ENCODE results near the gene SLC22A3. TPM values are rescaled to one million over a fixed set of nuclear protein-coding genes. Genes with fewer than 3 reads are reported as not detected.
A peak's percentile ranks its signal among the peaks of the same experiment; 100 is the strongest.
"Not testable (repeated sequence)": the region's sequence is repeated elsewhere in the genome, so short reads cannot be mapped to it uniquely, and the experiment has no call there.

SLC22A3 gene
- total RNA-seq, 1 experiment from 2014 or later = not detected

DNA sequence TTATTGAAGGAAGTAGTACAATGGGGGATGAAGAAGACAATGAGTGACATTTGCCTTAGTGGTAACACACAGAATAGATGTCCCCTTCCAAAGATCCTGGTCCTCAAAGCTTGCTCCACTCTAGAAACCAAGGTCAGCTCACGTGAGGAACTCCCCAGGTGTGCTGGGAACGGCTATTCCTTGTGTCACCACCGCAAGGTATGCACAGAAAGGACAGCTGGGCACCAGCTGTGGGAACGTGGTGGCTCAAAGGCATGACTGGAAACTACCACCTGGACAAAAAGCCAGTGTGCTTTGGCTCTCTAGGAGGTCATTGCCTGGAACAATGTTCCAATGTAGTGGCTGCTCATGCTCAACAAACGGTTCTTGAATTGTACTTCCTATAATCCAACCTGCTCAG lies 94.0 kb downstream of the SLC22A3 start:
- DNase-seq (ENCODE audit: low spot score) = no peak

DNA sequence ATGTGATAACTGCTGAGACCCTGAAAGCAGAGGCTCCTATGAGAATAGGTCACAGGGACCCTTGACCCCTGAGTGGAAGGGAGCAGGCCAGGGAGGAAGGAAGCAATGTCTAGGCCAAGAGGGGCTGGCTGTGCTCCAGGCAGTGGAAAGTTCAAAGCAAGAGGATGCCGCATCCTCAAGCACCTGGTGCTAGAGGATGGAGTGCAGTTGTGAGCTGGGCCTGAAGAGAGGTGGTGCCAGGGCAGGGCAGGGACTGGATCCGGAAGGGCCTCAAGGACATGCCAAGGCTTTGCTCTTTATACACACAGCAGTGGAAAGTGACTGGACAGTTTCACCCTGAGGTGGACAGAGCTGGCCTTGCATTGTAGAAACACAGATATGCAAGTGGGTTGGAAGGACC lies 97.0 kb downstream of the SLC22A3 start:
- DNase-seq (ENCODE audit: low spot score) = no peak

DNA sequence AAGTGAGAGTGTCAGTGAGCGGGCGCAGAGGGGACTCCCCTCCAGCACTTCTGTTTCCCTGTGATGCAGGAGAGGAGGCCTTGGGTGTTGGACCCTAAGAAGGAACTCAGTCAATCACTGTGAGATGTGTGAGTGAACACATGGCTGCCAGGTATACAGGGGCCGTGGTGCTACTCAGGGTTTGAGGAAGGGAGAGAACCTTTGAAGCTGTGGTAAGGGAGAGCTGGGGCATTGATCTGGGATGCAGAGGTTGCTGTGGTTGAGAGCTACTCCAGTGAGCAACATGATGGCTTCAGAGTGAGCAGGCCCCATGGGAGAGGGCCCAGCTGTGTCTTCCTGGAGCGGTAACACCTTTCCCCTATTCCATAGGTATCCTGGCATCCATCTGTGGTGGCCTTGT lies 99.2 kb downstream of the SLC22A3 start:
- no peak for DNase-seq (ENCODE audit: low spot score)

DNA sequence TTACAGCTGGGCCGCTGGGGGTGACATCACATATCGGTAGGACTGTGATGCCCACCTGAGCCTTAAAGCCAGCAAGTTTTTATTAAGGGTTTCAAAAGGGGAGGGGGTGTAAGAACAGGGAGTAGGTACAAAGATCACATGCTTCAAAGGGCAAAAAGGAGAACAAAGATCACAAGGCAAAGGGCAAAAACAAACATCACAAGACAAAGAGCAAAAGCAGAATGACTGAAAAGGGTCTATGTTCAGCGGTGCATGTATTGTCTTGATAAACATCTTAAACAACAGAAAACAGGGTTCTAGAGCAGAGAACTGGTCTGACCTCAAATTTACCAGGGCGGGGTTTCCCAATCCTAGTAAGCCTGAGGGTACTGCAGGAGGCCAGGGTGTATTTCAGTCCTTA lies 101.6 kb downstream of the SLC22A3 start:
- DNase-seq (ENCODE audit: low spot score) = not testable (repeated sequence)

DNA sequence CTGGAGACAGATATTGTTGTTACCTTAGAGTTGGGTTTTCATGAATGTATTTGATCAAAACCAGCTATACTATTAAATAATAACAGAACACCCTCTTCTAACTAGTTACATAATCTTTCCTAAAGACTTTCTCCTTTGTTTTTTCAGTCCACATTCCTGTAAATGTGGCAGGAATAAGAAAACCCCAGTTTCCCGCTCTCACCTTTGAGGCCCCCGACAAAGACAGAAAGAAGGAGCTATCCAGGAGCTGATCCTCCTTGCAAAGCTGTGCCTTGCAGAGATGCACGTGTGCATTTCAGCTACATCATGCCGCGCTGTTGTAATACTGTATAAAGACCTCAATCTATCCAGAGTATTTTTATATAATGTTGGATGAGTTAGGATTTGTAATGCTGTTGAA lies 102.7 kb downstream of the SLC22A3 start:
- no peak for DNase-seq (ENCODE audit: low spot score)

DNA sequence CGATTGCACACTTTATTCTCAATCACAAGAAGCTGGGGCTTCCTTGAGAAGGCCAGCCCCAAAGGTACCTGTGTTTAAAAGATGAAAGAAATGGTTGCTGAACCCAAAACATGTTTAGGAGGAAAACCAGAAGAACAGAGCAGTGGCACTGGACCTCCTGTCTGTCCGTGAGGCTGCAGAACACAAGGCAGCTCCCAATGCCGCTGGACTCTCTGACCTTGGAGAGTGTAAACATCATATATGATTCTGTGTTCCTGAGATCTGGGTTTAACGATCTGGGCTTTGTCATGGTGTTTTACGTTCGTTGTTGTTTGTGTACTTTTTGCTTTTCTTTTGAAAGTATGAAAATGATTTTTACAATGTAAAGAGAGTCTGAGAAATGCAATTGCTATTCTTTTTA lies 106.1 kb downstream of the SLC22A3 start:
- no peak for DNase-seq (ENCODE audit: low spot score)

DNA sequence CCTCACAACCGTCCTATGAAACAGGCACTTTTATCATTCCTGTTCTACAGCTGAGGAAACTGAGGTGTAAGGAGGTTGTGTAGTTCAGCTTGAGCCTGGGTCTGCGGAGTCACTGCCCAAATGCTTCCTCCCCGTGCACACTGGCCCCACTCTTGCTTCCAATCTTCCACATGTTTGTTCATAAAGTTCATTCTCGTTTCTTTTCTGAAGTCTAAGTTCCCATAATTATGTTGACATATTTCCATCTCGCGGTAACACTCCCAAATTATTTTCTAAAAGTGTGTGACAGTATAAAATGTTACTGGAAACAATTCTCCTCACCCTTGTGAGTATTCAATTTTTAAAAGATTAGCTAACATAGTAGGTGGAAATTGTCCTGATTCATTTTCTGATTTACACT lies 106.9 kb downstream of the SLC22A3 start:
- no peak for DNase-seq (ENCODE audit: low spot score)

DNA sequence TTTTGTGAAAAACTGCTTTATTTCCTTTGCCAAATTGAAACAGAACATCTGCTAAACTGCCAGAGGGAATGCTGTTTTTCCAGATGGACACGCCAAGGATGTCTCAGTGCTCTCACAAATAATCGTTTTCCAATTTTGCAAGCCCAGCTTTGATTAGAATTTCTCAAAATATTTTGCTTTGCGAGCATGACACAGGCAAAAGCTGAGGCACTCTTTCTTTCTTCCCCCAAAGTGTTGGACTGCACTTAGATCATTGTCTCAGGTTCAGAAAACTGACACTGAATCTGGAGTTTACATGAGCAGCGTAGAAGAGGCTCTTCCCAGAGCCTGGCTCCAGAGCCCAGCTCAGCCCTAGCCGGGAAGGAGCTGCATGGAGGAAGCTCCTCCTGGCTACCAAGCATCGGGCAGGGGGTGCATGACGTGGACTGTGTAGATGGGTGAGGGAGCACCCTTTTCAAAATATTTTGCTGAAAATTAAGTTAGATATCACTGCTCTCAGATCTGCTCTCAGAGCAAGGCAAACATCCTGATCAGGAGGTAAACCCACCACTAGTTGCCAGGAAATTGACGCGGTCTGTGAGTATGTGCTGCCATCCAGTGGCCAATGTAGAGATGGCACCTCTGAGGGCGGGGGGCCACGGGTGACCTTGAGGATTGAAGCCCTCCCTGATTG lies 107.5 kb downstream of the SLC22A3 start:
- DNase-seq (ENCODE audit: low spot score) = peak; percentile 34

DNA sequence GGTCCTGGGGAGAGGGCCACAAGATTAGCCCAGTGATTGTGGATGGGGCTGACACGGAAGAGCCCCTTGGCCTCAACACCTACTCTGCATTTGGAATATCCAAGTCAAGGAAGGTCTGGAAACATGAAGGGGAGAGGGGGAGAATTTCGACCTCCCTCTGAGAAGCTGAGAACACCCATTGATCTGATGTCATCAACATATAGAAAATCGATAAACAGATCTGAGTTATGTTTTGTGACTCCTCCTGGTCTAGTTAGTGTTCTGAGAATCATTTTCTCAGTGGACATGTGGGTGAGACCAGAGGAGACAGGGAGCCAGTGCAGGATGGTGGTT lies 108.0 kb downstream of the SLC22A3 start:
- no peak for DNase-seq (ENCODE audit: low spot score)

DNA sequence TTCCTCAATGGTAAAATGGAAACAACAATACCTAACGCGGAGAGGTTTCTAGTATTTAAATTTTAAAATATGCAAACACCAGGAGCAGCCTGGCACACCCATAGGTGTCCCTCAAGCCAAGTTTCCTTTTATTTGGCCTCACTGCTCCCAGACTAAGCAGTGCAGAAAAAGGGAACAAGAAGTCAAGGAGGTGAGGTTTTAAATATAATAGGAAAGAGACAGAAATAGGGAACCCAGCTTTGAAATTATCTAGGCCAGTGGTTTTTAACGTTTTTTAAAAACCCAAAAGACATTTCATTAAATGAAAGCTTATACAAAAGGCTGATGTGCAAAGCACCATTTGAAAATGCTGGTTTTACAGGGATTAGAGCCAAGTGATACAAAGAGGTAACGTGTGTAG lies 109.6 kb downstream of the SLC22A3 start:
- no peak for DNase-seq (ENCODE audit: low spot score)

DNA sequence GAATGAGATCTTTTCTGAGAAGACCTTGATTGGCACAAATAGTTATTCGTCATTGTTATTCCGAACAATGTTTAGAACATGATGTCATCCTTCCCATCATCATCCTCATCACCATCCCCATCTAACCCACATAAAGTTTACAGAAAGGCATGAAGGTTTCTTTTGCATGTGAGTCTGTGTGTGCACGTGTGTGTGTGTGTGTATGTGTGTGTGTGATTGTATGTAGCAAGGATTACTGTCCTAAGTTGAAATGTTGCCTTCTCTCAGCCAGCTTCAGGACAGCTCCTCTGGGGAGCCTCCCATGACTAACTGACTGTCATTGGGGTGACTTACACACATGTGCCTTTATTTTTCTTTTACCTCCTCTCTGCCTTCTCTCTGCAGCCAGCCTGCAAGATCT lies 113.5 kb downstream of the SLC22A3 start:
- no peak for DNase-seq (ENCODE audit: low spot score)

DNA sequence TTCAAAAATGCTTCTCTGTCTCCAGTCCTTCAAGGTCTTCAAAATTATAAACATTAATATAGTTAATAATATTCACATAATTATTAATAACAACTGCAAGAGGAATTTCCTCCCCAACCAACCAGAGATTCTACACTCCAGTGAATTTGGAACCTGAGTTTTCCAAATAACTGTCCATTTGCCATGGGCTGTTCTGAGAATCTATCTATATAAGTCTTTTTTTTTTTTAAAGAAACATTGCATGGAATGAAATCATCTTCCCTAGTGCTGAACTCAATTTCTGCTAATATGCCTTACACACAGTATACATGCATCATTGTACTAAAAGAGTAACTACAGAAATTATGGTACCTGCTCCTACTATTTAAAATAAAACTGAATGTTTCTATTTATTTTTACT lies 113.9 kb downstream of the SLC22A3 start:
- DNase-seq (ENCODE audit: low spot score) = no peak

DNA sequence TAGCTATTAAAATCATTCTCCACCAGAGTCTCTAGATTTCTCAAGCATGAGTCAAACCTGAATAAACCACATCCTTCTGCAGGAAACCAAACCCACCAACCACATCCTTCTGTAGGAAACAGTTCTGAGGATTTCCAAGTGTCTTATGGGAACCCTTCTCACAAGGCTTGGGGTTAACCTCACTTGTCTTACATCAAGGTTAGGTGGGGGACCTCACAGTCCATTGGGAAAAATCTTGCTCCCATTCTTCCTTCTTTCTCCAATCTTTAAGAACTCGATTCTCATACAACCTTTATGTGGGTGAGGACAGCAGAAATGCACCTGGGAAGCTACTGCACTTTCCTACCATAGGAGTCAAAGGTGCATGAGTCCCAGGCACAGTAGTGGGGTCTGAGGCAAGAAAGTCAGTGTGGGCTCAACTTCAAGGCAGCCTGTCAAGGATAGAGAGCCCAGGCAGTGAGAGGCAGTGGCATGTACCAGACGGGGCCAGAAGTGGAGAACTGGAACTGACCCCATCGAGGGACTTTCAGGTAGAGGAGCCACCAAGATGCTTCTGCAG lies 114.5 kb downstream of the SLC22A3 start:
- peak; percentile 85 for DNase-seq (ENCODE audit: low spot score)

DNA sequence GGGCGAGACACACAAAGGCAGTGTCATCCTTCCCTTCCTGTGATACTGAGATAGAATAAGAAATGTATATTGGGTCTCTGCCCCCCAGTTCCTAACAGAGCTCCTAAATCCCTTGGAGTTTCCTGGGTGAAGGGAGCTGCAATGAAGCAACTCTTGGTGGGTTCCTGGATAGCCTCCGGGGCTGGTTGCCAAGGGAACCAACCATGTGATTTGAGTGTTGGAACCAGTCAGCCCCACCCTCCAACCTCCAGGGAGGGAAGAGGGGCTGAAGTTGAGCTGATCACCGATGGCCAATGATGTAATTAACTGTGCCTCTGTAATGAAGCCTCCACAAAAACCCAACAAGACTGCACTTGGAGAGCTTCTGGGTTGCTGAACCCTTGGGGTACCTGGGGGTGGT lies 116.6 kb downstream of the SLC22A3 start:
- DNase-seq (ENCODE audit: low spot score) = no peak

DNA sequence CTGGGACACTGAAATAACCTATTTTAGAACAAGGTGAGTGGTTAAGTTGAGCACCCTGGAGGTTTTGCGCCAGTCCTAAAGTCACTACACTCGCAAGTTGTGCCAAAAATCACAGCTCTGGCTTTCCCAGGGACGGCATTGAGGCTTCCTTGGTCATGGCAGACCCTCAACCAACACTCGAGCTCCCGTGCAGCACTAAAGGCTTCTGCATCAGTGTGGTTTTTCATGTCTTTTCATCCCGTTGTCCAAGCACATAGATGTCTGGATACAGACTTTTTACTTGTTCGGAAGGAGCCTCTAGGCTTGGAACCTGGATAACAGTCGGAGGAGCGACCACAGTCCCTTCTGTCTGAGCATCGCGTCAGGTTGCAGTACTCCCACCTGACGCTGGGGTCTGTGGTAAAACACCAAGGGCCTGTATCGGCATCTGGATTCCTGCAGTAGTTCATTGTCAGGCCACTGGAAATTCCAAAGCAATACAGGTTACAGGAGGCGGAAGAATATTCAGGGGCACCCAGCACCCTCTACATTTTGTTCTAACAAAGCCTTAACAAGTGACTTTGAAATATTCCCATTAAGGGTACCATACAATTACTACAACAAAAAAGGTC lies 119.2 kb downstream of the SLC22A3 start:
- DNase-seq (ENCODE audit: low spot score) = not testable (repeated sequence)

DNA sequence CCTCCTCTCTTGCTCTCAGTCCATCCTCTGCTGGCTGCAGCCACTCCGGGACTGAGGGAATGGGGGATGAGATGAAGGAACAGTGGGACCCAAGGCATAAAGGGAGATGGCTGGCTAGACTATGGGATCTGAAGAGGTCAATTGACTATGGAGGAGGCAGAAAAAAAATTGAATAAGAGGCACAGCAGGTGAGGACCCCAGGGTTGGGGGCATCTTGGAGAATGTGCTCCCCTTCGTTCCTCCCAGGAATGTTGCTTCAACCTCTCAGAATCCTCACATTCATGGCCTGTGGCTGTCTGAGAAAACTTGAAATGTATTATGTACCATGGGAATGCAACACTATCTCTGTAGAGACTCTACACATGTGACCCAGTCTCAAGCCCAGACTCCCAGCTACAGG lies 121.0 kb downstream of the SLC22A3 start:
- no peak for DNase-seq (ENCODE audit: low spot score)

DNA sequence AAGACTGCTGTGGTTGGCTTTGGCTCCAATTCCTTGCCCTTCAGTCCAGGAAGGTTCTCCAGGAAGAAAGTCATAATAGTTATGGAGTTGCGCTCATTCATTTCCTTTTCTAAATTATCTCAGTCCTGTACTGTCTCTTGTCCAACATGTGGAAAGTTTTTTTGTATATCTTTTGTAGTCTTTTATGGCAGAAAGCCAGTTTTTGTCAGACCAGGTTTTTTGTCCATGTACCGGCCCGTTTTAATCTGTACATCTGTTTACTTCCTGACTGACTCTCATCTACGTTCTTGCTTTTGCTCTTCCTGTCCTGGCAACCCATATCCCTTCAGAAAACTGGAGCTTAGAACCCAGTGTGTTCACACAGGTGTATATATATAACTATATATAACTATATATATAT lies 127.9 kb downstream of the SLC22A3 start:
- DNase-seq (ENCODE audit: low spot score) = not testable (repeated sequence)

DNA sequence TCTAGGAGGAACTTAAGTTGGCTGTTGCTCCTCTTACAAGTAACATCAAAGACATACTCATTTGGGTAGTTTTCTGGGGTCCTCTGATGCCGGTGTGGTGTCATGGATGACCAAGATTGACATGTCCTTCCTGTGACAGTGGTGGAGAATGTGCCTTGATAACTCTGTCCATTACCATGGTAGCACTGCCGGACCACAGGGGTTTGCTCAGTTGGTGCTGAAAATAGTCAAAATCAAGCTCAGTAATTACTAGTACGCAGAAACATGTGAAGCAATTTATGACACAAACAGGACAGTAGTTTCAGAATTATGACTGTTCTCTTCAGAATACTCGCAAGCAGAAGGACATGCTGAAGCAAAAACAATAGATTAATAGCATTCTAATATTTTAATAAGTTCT lies 128.9 kb downstream of the SLC22A3 start:
- DNase-seq (ENCODE audit: low spot score) = not testable (repeated sequence)

DNA sequence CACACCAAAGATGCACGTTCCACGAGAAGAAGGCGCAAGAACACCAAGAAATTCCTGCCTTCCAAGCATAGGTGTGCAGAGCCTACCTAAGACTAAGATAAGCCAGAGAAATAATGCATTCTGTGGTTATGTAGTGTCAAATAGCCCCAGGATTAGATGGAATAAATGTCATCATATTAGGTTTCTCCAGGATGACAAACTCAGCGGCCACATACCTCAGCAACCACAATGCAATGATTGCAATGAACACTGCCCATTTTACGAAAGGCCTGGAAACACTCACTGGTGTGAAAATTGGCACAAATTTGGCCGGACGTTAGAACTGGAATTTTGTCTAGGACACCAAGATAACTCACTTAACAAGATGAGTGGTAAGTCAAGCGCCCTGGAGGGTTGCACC lies 129.7 kb downstream of the SLC22A3 start:
- DNase-seq (ENCODE audit: low spot score) = no peak

DNA sequence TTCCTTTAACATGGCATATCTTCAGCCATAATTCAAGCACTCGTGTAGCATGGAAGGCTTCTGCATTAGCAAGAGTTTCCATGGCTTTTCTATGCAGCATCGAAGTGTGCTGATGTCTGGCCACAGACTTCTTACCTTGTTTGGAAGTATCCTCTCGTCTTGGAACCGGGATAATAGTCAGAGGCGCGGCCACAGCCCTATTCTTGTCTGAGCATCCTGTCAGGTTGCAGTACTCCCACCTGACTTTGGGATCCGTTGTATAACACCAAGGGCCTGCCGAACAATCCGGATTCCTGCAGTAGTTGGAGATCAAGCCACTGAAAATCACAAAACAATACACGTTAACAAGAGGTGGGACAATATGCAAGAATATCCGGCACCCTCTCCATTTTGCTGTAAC lies 138.9 kb downstream of the SLC22A3 start:
- DNase-seq (ENCODE audit: low spot score) = no peak

DNA sequence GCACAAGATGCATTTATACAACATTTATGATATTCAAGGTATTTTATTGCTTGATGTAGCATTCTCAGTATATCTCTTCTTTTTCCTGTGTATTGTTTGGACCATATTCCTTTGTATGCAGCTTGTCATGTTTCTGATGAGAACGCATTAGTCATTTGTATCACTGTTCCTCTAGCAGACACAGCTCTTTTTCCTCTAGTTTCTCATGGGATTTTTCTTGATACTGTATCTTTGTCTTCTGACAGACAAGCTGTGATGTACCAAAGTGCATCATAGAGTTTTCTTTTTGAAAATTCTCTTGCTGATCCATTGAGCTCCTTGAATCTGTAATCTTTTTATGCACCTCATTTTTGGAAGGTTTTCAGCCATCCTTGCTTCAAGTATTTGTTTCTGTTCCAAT lies 140.9 kb downstream of the SLC22A3 start:
- DNase-seq (ENCODE audit: low spot score) = no peak

DNA sequence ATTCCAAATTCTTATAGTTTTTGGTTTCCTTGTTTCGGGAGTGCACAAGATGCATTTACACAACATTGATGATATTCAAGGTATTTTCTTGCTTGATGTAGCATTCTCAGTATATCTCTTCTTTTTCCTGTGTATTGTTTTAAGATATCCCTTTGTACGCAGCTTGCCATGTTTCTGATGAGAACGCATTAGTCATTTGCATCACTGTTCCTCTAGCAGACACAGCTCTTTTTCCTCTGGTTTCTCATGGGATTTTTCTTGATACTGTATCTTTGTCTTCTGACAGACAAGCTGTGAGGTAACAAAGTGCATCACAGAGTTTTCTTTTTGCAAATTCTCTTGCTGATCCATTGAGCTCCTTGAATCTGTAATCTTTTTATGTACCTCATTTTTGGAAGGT lies 146.4 kb downstream of the SLC22A3 start:
- no peak for DNase-seq (ENCODE audit: low spot score)

DNA sequence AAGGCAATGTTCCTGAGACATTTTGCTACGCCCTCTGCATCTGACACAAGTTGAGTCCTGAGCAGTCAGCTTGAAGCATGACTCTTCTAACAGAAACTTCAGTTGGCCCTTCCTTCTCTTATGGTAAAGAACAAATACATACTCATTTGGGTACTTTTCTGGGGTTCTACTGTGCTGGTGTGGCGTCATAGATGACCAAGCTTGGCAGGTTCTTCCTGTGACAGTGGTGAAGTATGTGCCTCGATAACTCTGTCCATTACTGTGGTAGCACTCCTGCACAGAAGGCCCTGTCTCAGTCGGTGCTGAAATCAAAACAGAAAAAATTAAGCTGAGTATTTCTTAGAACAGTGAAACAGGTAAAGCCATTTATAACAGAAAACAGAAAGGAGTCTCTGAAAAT lies 152.5 kb downstream of the SLC22A3 start:
- DNase-seq (ENCODE audit: low spot score) = no peak
